ENCODE results near the gene LORICRIN. TPM values are rescaled to one million over a fixed set of nuclear protein-coding genes. Genes with fewer than 3 reads are reported as not detected.
A peak's percentile ranks its signal among the peaks of the same experiment; 100 is the strongest.
"Not testable (repeated sequence)": the region's sequence is repeated elsewhere in the genome, so short reads cannot be mapped to it uniquely, and the experiment has no call there.

LORICRIN gene
- total RNA-seq, 2 experiments from 2014 or later = not detected

DNA sequence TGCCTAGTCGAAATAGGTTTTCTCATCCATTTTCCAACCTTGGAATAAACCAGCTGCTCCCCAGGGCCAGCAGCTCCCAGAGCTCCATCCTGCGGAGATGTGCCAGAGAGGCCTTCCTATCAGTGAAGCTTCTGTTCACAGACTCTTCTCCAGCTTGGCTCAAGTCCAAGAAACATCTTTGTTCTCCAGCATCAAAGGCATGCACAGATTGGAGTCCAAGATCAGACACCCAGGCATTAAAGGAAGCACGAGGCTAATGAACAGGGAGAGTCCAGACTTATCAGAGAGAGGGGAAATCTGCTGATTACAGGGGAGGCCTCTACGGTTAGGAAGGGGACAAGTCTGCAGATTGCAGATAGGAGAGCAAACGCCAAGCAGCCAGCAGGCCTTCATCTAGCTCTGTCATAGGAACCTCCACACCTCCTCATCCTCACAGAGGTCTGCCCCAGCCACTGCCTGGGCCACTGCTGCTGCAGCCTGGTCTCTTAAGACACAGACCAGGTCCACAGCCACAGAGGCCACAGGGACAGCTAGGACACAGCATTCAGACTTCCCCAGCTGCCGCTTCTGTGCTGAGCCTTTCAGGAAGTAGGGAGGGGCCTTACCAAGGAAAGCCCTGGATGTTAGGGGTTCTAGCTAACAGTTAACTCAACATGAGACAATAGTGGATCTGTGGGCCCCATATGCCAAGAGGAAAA is 38.7 kb upstream of the LORICRIN start:
- Histone ChIP-seq H3K9me3 (ENCODE audit: control insufficient read depth in 1 of 2, insufficient read depth in 1 of 2, low read length in 2 of 2) (no peaks in the 10 kb centered on the region), H3K4me3 (ENCODE audit: low read length) (no peak overlapping the region), H3K4me1 (ENCODE audit: insufficient read depth, low read length) (peaks cover 3% of the 10 kb centered on the region), H3K36me3 (ENCODE audit: insufficient read depth, low read length) (no peaks in the 10 kb centered on the region), H3K27ac (ENCODE audit: low read depth in 1 of 2, low read length in 2 of 2) (no peak overlapping the region), H3K27me3 (ENCODE audit: control insufficient read depth in 1 of 2, insufficient read depth in 2 of 2, low read length in 2 of 2) (peaks cover 0 to 7% of the 10 kb centered on the region in 2 experiments)
- ChIA-PET CTCF (no interaction called here), POLR2A (no interaction called here)
- TF ChIP-seq, protein P1, sequence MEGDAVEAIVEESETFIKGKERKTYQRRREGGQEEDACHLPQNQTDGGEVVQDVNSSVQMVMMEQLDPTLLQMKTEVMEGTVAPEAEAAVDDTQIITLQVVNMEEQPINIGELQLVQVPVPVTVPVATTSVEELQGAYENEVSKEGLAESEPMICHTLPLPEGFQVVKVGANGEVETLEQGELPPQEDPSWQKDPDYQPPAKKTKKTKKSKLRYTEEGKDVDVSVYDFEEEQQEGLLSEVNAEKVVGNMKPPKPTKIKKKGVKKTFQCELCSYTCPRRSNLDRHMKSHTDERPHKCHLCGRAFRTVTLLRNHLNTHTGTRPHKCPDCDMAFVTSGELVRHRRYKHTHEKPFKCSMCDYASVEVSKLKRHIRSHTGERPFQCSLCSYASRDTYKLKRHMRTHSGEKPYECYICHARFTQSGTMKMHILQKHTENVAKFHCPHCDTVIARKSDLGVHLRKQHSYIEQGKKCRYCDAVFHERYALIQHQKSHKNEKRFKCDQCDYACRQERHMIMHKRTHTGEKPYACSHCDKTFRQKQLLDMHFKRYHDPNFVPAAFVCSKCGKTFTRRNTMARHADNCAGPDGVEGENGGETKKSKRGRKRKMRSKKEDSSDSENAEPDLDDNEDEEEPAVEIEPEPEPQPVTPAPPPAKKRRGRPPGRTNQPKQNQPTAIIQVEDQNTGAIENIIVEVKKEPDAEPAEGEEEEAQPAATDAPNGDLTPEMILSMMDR (IDR thresholded peaks at IDR 0.05) = no peak
- no peaks in the 10 kb centered on the region for H3K36me3 Mint-ChIP-seq (ENCODE audit: low read depth)
- H3K4me1 Mint-ChIP-seq (ENCODE audit: low read depth) = no peaks in the 10 kb centered on the region
- H3K4me3 Mint-ChIP-seq = no peak overlapping the region
- DNase-seq (no peak), ATAC-seq (ENCODE audit: poor library complexity) (no peak)
- H3K27ac Mint-ChIP-seq = no peak overlapping the region
- no peaks in the 10 kb centered on the region for H3K9me3 Mint-ChIP-seq
- intact Hi-C loops (cut with DNase I, micrococcal nuclease) = no loop called here
- peaks cover 11% of the 10 kb centered on the region for H3K27me3 Mint-ChIP-seq

DNA sequence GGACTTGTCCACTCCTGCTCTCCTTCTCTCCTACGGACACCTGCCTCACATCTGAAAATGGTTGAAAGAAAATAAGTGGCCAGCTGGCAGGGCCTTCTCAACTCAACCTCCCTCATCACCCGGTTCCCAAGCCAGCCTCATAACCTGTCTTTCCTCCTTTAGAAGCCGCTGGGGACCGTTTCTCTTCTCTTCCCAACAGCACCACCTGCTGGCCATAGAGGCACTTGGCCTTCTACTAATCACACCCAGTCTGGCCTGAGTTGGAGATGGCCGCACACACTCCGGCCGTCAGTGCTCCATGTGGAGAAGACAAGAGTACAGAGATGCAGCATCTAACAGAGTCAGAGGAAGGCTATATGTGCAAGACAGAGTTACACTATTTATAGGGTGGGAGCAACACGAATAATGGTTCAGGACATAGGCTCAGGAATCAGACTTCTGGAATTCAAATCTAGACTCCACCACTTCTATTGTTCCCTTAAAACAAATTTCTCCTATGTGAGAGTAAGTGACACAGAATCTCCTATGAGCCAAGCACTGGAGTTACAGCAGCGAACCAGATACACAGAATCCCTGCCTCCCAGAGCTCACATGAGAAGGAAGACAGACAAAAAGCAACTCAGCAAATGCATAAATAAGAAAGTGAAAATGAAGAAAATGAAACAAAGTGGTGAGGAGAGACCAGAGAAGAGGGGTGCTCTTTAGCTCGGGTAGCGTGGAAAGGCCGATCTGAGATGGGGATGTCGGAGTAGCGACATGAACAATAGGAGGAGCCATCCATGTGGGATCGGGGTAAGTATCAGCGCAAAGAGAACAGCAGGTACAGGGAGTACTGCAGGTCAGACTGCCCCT is 36.2 kb upstream of the LORICRIN start:
- POLR2A ChIA-PET; H3K36me3 Mint-ChIP-seq (ENCODE audit: low read depth); H3K9me3 ChIP-seq (ENCODE audit: control insufficient read depth in 1 of 2, insufficient read depth in 1 of 2, low read length in 2 of 2); H3K36me3 ChIP-seq (ENCODE audit: insufficient read depth, low read length); H3K27ac Mint-ChIP-seq; H3K27ac ChIP-seq (ENCODE audit: low read depth in 1 of 2, low read length in 2 of 2); intact Hi-C loops (cut with DNase I, micrococcal nuclease); CTCF ChIA-PET; H3K4me1 ChIP-seq (ENCODE audit: insufficient read depth, low read length); H3K4me3 ChIP-seq (ENCODE audit: low read length); H3K27me3 ChIP-seq (ENCODE audit: control insufficient read depth in 1 of 2, insufficient read depth in 2 of 2, low read length in 2 of 2); H3K4me1 Mint-ChIP-seq (ENCODE audit: low read depth); H3K9me3 Mint-ChIP-seq; H3K4me3 Mint-ChIP-seq: not testable (repeated sequence)
- ATAC-seq (ENCODE audit: poor library complexity) = peak; percentile 52
- TF ChIP-seq, protein P1 (IDR thresholded peaks at IDR 0.05) = peak; percentile 62
- DNase-seq = peak; percentile 10 to 48 (median 32)
- peaks cover 11% of the 10 kb centered on the region for H3K27me3 Mint-ChIP-seq

DNA sequence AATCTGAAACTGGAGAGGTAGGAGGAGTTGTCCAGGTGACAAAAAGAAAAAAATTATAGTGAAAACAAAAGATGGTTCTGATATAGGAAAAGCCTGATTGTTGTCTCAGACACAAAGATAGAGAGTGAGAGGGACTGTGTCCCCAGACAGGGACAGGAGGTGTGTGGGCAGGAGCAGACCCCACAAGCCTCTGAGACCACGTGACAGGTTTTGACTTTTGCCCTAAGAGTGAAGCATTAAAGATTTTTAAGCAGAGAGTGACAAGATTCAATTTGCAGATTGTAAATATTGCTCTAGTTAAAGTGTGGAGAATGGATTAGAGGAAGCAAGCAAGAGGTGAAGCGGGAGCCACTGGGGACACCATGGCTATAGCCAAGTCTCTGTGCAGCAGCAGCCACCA is 31.7 kb upstream of the LORICRIN start:
- CTCF ChIA-PET = no interaction called here
- Mint-ChIP-seq H3K27ac (no peak overlapping the region), H3K4me3 (no peak overlapping the region), H3K4me1 (ENCODE audit: low read depth) (no peaks in the 10 kb centered on the region), H3K36me3 (ENCODE audit: low read depth) (no peaks in the 10 kb centered on the region), H3K27me3 (peaks cover 33% of the 10 kb centered on the region), H3K9me3 (no peaks in the 10 kb centered on the region)
- POLR2A ChIA-PET = no interaction called here
- Histone ChIP-seq H3K9me3 (ENCODE audit: control insufficient read depth in 1 of 2, insufficient read depth in 1 of 2, low read length in 2 of 2) (no peaks in the 10 kb centered on the region), H3K4me3 (ENCODE audit: low read length) (no peak overlapping the region), H3K4me1 (ENCODE audit: insufficient read depth, low read length) (peaks cover 2% of the 10 kb centered on the region), H3K27me3 (ENCODE audit: control insufficient read depth in 1 of 2, insufficient read depth in 2 of 2, low read length in 2 of 2) (peaks cover 0 to 11% of the 10 kb centered on the region in 2 experiments), H3K27ac (ENCODE audit: low read depth in 1 of 2, low read length in 2 of 2) (no peak overlapping the region), H3K36me3 (ENCODE audit: insufficient read depth, low read length) (no peaks in the 10 kb centered on the region)
- TF ChIP-seq, protein P1 (IDR thresholded peaks at IDR 0.05) = no peak
- no peak for ATAC-seq (ENCODE audit: poor library complexity)
- intact Hi-C loops (cut with DNase I, micrococcal nuclease) = no loop called here
- no peak for DNase-seq

All from CD4-positive, alpha-beta T cell (primary cell).